HG03066 (cell line): Measurements from ENCODE around the gene SRP54.
"Not testable (repeated sequence)": the region's sequence is repeated elsewhere in the genome, so short reads cannot be mapped to it uniquely, and the experiment has no call there.

Experiments
- ATAC-seq: cut with Tn5 transposase; IDR thresholded peaks from one replicate; pipeline ENCODE4 v1.9.1; 2021; ENCODE audit warnings: low read depth; ENCODE audit not compliant: unreplicated experiment

SRP54 gene

GRCh38 chr14:34983148-34983760 is 462 bp downstream of the SRP54 start:
- peak; percentile 18 for ATAC-seq

GRCh38 chr14:34983786-34984185 is 994 bp downstream of the SRP54 start:
- no peak for ATAC-seq

- no peak for ATAC-seq
Observed at GRCh38 chr14:34985740-34986139, 2.9 kb downstream of the SRP54 start.

- ATAC-seq: no peak
Observed at GRCh38 chr14:34987180-34987579, 4.4 kb downstream of the SRP54 start.

GRCh38 chr14:34989762-34990161 is 7.0 kb downstream of the SRP54 start:
- ATAC-seq: no peak

- ATAC-seq: no peak
Observed at GRCh38 chr14:34993426-34993825, 10.6 kb downstream of the SRP54 start.

GRCh38 chr14:34994668-34995067 is 11.9 kb downstream of the SRP54 start:
- no peak for ATAC-seq

GRCh38 chr14:34997762-34998161 is 15.0 kb downstream of the SRP54 start:
- no peak for ATAC-seq

- no peak for ATAC-seq
Observed at GRCh38 chr14:34999500-34999899, 16.7 kb downstream of the SRP54 start.

- no peak for ATAC-seq
Observed at GRCh38 chr14:35001621-35002020, 18.8 kb downstream of the SRP54 start.

GRCh38 chr14:35004839-35005238 is 22.0 kb downstream of the SRP54 start:
- ATAC-seq: no peak

- ATAC-seq: no peak
Observed at GRCh38 chr14:35016568-35016967, 33.8 kb downstream of the SRP54 start.

- ATAC-seq: no peak
Observed at GRCh38 chr14:35020713-35021112, 37.9 kb downstream of the SRP54 start.

- ATAC-seq: no peak
Observed at GRCh38 chr14:35028435-35028834, 45.6 kb downstream of the SRP54 start.

- no peak for ATAC-seq
Observed at GRCh38 chr14:35032562-35032961, 49.8 kb downstream of the SRP54 start.

- ATAC-seq: no peak
Observed at GRCh38 chr14:35034440-35034833, 51.6 kb downstream of the SRP54 start.

- not testable (repeated sequence) for ATAC-seq
Observed at GRCh38 chr14:35034944-35035554, 52.3 kb downstream of the SRP54 start.

GRCh38 chr14:35038312-35038711 is 55.5 kb downstream of the SRP54 start:
- ATAC-seq: not testable (repeated sequence)

- no peak for ATAC-seq
Observed at GRCh38 chr14:35042632-35043031, 59.8 kb downstream of the SRP54 start.

GRCh38 chr14:35043046-35043445 is 60.3 kb downstream of the SRP54 start:
- no peak for ATAC-seq

GRCh38 chr14:35044939-35045797 is 62.4 kb downstream of the SRP54 start:
- no peak for ATAC-seq

GRCh38 chr14:35045798-35046047 is 62.9 kb downstream of the SRP54 start:
- no peak for ATAC-seq
